ENCODE data around the gene LINC00237.

DNA sequence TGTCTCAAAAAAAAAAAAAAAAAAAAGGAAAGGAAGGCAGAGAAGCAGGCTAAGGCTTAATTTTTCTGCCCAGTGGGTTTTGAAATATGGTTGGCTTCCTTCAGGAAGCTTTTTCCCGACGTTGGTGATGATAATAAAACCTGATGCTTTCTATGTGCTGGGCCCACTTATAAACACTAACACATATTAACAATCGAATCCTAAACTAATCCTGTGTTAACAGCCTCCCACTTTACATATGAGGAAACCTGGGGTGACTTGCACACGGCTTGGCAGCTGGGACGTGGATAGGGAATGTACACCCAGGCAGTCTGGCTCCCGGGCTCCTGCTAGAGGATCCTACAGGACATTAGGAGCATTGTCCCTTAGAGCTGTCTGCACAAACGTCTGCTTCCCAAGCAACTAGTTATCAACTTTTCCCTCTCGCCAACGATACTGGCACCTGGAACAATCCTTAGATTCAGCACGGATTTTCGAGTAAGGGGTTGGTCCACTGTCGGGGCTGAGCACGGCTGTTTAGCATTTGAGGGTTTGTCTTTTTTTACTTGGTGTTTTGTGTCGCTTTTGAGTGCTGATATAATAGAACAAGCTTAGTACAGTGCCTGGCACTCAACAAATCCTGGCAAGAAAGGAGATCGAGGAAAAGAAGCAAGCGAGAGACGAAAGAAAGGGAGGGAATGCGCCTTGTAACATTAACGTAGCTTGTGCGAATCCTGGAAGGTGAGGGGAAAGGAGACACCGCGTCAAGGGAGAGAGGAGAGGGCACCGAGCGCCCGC, 19.1 kb upstream of the LINC00237 start:
- TF ChIP-seq, protein P1, sequence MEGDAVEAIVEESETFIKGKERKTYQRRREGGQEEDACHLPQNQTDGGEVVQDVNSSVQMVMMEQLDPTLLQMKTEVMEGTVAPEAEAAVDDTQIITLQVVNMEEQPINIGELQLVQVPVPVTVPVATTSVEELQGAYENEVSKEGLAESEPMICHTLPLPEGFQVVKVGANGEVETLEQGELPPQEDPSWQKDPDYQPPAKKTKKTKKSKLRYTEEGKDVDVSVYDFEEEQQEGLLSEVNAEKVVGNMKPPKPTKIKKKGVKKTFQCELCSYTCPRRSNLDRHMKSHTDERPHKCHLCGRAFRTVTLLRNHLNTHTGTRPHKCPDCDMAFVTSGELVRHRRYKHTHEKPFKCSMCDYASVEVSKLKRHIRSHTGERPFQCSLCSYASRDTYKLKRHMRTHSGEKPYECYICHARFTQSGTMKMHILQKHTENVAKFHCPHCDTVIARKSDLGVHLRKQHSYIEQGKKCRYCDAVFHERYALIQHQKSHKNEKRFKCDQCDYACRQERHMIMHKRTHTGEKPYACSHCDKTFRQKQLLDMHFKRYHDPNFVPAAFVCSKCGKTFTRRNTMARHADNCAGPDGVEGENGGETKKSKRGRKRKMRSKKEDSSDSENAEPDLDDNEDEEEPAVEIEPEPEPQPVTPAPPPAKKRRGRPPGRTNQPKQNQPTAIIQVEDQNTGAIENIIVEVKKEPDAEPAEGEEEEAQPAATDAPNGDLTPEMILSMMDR (IDR thresholded peaks at IDR 0.05; ENCODE audit: low read depth, low read length), result no peak
- TF ChIP-seq EZH2phosphoT487 (IDR thresholded peaks at IDR 0.05; ENCODE audit: low read depth), result no peak

Measured in OCI-LY3 (cell line).